Measurements from ENCODE around the gene MIB1.
A peak's percentile ranks its signal among the peaks of the same experiment; 100 is the strongest.
"Not testable (repeated sequence)": the region's sequence is repeated elsewhere in the genome, so short reads cannot be mapped to it uniquely, and the experiment has no call there.

Gene MIB1

DNA sequence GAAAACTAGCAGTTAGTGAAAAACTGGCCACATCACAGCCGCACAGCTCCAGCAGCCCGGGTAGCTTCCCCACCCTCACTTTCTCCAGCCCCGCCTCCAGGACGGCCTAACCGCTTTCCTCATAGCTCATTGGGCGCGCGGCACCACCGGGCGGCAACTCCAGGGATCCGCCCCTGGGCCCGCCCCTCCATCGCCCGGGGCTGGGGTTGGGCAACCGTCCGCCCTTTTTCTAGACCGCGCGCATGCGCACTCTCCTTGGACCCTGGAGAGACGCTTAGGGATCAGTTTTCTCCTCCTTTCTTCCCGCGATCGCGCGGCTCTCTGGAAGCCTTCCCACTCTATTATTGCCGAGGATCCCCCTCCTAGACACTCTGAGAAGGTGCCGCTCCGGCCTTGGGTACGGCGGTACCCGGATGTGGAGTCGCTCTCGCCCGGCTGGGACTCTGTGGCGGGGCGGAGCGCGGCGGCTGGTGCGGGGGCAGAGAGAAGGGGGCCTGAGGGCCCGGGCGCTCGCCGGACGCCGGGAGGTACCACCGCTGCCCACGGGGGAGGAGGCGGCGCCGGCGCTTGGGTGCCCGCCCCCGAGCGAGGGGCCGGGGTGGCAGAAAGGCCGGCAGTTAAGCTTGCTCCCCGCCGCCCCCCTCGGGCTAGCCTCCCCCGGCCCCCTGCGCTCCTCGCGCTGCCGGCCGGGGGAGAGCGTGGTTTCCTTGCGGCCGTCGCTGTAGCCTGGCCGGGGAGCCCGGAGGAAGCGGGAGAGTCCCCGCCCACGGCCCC, at the start of gene MIB1:
Gene MIB1, plus strand, starts transcription at position 255 of the 774 bp plus-strand sequence. CDS start 792 bp downstream, outside the sequence.
- peak; percentile 82 for DNase-seq (ENCODE audit: low spot score)

GRCh38 chr18:21693322-21693721, 47.3 kb upstream of the MIB1 start:
- no peak for DNase-seq (ENCODE audit: low spot score)

DNA sequence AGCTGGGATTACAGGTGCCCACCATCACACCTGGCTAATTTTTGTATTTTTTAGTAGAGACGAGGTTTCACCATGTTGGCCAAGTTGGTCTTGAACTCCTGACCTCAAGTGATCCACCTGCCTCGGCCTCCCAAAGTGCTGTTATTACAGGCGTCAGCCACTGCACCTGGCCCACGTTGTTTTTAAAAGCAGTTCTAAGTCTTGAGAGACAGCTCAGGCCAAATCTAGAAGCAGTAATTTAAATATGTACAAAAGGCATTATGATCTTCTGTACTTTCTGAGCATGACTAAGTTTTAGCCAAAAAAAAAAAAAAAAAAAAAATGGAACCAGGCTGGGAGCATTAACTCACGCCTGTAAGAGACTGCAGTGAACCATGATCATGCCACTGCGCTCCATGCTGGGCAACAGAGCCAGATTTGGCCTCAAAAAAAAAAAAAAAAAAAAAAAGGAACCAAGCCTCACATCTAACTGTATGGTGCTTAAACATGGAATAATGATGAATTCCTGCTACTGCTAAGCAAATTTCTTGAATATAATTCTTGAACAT, 40.0 kb upstream of the MIB1 start:
- DNase-seq (ENCODE audit: low spot score): no peak

DNA sequence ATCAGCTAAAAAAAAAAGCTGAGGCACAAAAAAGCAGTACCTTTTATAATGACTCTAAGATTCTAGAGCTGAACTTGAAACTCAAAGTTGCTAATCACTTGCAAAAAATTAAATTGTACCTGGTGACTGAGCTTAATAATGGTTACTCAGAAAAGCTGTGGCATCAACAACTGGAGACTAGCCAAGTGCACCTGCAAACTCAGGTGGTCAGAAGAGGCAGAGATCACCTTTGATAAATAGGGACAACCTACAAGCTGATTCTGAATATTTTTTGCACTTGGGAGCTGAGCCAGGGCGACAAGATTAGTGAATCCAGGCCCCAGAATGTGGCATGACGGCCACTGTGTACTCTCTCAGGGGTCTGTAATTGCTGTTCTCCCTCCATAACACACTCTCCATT, 39.0 kb upstream of the MIB1 start:
- no peak for DNase-seq (ENCODE audit: low spot score)

- no peak for DNase-seq (ENCODE audit: low spot score)
Measured at GRCh38 chr18:21702602-21703001, 38.0 kb upstream of the MIB1 start.

- DNase-seq (ENCODE audit: low spot score): no peak
Measured at GRCh38 chr18:21703241-21703820, 37.3 kb upstream of the MIB1 start.

DNA sequence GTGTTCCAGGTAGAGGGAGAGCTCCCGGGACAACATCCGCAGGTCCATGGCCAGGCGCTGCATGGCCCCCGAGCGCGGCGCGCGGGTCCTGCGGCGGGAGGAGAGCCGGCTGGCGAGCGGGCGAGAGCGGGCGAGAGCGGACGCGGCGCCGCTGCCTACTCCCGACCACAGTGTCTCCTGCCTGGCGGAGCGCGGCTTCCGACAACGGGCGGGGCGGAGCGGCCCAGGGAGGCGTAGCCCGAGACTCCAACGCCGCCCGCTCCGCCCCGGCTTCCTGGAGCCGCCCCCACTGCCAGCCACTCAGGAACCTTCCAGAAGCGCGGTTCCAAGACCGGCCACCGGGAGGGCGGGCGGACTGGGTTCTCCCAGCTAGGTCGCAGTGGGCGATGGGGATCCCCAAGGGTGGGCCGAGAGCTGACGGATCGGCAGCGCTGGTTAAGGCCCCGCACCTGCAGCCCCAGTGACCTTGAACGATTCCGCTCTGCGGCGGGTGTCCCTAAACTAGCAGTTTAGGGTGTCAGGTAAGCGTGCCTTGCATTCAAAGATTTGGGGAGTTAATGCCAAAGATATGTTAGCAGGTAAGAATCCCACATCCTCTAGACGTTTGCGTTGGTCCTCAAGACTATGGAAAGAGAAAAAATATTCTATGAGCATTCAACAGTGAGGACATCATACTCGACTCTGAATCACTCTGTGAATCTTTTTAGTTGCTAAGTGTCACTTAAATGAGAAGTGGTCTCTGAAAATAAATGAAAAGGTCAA, 35.8 kb upstream of the MIB1 start, which contains the start of gene ABHD3:
Gene ABHD3, minus strand, starts transcription at position 172 of the 762 bp plus-strand sequence. Its CDS starts 109 bp downstream, at position 63.
- DNase-seq (ENCODE audit: low spot score): peak; percentile 68

DNA sequence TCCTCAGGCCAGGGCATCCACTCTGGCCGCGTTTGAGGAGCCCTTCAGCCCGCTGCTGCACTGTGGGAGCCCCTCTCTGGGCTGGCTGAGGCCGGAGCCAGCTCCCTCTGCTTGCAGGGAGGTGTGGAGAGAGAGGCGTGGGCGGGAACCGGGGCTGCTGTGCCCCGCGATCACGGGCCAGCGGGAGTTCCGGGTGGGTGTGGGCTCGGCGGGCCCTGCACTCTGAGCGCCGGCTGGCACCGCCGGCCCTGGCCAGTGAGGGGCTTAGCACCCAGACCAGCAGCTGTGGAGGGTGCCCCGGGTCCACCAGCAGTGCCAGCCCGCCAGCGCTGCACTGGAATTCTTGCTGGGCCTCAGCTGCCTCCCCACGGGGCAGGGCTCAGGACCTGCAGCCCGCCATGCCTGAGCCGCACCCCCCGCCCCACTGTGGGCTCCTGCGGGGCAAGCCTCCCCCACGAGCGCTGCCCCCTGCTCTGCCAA, 34.2 kb upstream of the MIB1 start:
- DNase-seq (ENCODE audit: low spot score): no peak

GRCh38 chr18:21707130-21707529, 33.5 kb upstream of the MIB1 start:
- not testable (repeated sequence) for DNase-seq (ENCODE audit: low spot score)

GRCh38 chr18:21714474-21714873, 26.1 kb upstream of the MIB1 start:
- no peak for DNase-seq (ENCODE audit: low spot score)

DNA sequence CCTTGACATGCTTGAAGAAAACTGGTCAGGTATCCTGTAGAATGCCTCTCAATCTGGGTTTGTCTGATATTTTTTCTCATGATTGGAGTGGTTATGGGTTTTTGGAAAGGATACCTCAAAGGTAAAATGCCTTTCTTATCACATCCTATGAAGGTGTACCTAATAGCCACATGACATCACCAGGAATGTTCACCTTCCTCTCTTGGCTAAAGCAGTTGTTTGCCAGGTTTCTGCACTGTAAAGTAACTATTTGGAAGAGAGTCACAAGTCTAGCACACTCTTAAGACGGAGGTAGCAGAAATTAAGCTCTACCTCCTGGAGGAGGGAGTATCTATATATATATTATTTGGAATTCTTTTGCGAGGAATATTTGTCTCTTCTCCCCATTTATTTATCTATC, 17.9 kb upstream of the MIB1 start:
- no peak for DNase-seq (ENCODE audit: low spot score)

- no peak for DNase-seq (ENCODE audit: low spot score)
Measured at GRCh38 chr18:21725201-21725600, 15.4 kb upstream of the MIB1 start.

GRCh38 chr18:21727702-21728101, 12.9 kb upstream of the MIB1 start:
- no peak for DNase-seq (ENCODE audit: low spot score)

DNA sequence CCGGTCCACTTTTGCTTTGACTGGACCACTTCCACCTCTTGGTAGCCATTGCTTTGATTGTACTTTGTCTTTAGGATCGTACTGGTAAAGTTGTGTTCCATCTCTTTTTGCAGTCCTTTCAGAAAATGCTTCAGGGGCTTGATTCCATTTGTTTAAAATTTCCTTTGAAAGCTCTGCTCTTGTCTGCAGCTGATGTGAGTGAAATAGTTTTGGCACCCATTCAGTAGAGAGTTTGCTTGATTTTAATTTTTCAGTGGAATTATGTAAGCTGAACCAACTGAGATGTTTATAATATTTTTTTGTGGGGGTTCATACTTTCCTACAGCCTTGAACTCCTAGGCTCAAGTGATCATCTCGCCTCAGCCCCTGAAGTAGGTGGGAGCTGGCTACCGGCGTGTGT, 7.6 kb upstream of the MIB1 start:
- DNase-seq (ENCODE audit: low spot score): no peak

DNA sequence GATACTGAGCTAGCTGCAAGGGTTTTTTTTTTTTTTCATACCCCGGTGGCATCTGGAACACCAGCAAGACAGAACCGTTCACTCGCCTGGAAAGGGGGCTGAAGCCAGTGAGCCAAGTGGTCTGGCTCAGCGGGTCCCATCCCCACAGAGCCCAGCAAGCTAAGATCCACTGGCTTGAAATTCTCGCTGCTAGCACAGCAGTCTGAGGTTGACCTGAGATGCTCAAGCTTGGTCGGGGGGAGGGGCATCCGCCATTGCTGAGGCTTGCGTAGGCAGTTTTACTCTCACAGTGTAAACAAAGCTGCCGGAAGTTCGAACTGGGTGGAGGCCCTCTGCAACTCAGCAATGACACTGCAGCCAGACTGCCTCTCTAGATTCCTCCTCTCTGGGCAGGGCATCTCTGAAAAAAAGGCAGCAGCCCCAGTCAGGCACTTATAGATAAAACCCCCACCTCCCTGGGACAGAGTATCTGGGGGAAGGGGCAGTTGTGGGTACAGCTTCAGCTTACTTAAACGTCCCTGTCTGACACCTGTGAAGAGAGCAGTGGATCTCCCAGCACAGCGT, 5.1 kb upstream of the MIB1 start:
- DNase-seq (ENCODE audit: low spot score): no peak

- not testable (repeated sequence) for DNase-seq (ENCODE audit: low spot score)
Measured at GRCh38 chr18:21736926-21737325, 3.7 kb upstream of the MIB1 start.

DNA sequence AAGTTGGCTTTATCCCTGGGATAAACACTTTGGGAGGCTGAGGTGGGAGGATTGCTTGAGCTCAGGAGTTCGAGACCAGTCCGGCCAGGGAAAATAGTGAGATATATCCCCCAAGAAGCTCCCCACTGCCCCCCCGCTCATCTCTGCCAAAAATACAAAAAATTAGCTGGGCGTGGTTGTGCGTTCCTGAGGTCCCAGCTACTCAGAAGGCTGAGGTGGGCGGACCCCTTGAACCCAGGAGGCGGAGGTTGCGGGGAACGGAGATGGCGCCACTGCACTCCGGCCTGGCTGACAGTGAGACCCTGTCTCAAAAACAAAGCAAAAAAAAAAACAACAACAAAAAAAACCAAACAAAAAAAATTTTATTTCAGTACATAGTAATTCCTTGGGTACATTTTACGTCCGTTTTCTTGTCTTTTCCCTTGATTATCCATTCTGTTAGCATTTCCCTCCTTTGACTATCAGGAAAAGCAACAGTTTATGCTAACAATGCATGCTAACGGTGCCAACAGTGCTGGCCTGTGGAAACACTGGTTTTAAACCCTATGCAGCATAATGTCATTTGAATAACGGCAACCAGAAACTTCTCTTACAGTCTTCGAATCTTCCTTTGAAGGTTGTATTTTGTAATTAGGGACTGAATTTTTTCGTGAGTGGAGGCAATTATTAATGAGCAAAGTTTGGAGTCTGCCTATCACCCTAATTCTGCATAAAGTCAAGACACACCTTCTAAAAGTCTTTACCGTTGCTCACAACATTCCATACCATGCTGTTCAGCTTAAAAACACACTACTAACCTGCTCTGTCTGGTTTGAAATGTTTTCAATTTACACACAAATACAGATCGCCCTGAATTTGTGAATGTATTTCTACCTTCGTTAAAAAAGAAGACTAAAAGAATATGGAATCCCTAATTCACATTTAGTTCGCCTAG, 721 bp upstream of the MIB1 start:
- no peak for DNase-seq (ENCODE audit: low spot score)

DNA sequence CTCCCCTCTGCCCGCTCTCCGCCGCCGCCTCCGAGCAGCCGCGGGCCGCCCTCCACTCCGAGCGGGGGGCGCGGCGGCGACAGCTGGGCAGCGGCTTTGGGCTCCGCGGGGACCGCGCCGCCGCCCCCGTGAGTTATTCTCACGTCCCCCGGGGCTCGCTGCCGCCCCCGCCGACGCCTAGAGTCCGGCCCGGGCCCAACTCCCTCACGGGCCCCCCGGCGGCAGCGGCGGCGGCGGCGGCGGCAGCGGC, 645 bp downstream of the MIB1 start:
- no peak for DNase-seq (ENCODE audit: low spot score)

DNA sequence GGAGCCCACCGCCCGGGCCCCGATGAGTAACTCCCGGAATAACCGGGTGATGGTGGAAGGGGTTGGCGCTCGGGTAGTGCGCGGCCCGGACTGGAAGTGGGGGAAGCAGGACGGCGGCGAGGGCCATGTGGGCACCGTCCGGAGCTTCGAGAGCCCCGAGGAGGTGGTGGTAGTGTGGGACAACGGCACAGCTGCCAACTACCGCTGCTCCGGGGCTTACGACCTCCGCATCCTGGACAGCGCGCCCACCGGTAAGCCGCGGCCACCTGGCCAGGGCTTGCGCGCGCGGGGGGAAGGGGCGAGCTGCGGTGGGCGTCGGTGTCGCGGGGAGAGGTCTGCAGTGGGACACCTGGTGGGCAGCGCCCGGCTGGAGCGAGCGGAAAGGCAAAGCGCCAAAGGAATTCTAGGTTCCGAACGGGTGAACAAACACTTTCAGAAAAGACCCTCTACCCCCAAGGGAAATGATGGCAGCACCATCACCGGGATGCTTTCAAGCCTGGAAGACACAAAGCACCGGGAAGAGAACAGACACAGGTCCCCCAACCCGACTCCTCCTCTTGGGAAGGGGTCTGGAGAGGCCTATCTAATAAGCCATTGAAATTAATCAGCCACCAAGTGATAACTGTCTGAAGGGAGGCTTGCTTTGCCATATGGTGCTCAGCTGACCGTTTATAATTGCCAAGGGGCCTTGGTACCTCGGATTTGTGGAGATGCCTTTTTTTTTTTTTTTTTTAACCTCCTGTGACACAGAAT, 1.1 kb downstream of the MIB1 start:
- no peak for DNase-seq (ENCODE audit: low spot score)

- DNase-seq (ENCODE audit: low spot score): no peak
Measured at GRCh38 chr18:21742315-21742687, 1.7 kb downstream of the MIB1 start.

All from COLO829 (cell line).